ENCODE data around the gene SYT13.

The SYT13 gene

DNA sequence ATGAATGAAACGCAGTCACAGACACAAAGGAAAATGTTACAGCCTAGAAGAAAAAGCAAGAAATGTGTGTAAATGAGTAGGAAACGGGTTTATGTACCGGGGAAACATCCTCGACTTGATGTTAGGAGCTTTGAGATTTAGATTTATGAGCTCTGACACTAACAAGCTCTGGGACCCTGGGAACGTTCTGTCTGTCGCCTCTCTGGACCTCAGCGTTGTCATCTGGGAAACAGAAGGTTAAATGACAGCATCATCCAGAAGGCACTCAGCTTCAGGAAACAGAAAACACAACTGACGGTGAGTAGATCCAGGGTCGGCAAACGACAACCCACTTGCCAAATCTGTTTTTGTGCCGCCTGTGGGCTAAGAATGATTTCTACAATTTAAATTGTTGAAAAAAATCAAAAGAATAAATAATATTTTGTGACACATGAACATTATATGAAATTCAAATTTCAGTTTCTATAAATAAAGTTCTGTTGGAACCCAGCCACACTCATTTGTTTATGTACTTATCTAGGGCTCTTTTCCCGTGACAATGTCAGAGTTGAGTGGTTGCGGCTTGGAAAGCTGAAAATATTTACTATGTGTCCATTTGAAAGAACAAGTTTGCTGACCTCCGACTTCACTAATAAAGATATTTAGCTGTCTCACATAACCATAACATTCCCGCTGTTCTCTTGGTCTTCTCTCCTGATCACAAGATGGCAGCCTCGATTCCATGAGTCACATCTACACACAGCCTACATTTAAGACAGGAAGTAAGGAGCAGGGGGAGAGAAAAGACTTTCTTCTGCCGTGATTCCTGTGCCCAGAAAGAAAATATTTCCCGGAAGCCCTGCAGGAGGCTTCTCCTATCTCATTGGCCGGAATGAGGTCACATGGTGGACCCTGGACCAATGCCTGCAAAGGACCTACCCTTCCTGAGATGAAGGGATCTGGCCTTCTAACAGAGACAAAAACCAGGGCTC is 47.1 kb upstream of the SYT13 start:
- no peak overlapping the region for H3K14ac ChIP-seq (ENCODE audit: low read length in 2 of 2)
- 10% methylated on average over 12 of the region's 19 CpGs for WGBS
- no peak overlapping the region for H3K4me3 ChIP-seq (ENCODE audit: insufficient read depth in 1 of 2, low read depth in 1 of 2, low read length in 2 of 2)
- peak overlapping the region; percentile 33 for H3K9ac ChIP-seq (ENCODE audit: low read length)
- H2AFZ ChIP-seq (ENCODE audit: low read depth, low read length): no peak overlapping the region
- peak overlapping the region; percentile 73 for H4K8ac ChIP-seq (ENCODE audit: low read length)
- H2BK15ac ChIP-seq (ENCODE audit: low read depth, poor library complexity, severe bottlenecking): no peak overlapping the region
- peaks cover 17 to 53% of the 10 kb centered on the region in 2 experiments for H3K27me3 ChIP-seq (ENCODE audit: control insufficient read depth in 1 of 2, insufficient read depth in 1 of 2, low read length in 2 of 2)
- H3K4me2 ChIP-seq (ENCODE audit: low read length, poor library complexity, severe bottlenecking): no peak overlapping the region
- peak overlapping the region; percentile 34 to 89 for H3K18ac ChIP-seq (ENCODE audit: low read depth in 1 of 2, low read length in 2 of 2)
- H3K9me3 ChIP-seq (ENCODE audit: control insufficient read depth, low read length): no peaks in the 10 kb centered on the region
- H3K4ac ChIP-seq (ENCODE audit: low read depth in 1 of 2, low read length in 2 of 2): peak overlapping the region in 1 of 2 experiments; percentile 44
- H3K36me3 ChIP-seq (ENCODE audit: control insufficient read depth in 1 of 2, insufficient read depth in 2 of 2, low read depth in 1 of 2, low read length in 2 of 2): no peaks in the 10 kb centered on the region
- no peaks in the 10 kb centered on the region for H3K4me1 ChIP-seq (ENCODE audit: control insufficient read depth, insufficient read depth, low read depth, low read length)
- H3K79me1 ChIP-seq (replicated peaks; ENCODE audit: low read length, poor library complexity, severe bottlenecking): no peaks in the 10 kb centered on the region
- peak; percentile 98 for DNase-seq
- H2BK5ac ChIP-seq (ENCODE audit: low read depth, low read length, poor library complexity, severe bottlenecking): no peak overlapping the region
- H4K91ac ChIP-seq (ENCODE audit: low read length): peak overlapping the region; percentile 52
- no peak overlapping the region for H3K27ac ChIP-seq (ENCODE audit: low read length, poor library complexity, severe bottlenecking)
- peak overlapping the region; percentile 11 to 33 for H2BK12ac ChIP-seq (ENCODE audit: low read length in 2 of 2)
- H2BK120ac ChIP-seq (ENCODE audit: low read depth, low read length): no peak overlapping the region
- H2AK5ac ChIP-seq (ENCODE audit: low read length, severe bottlenecking): no peak overlapping the region
- no peak overlapping the region for H3K23ac ChIP-seq (ENCODE audit: low read length in 2 of 2)

DNA sequence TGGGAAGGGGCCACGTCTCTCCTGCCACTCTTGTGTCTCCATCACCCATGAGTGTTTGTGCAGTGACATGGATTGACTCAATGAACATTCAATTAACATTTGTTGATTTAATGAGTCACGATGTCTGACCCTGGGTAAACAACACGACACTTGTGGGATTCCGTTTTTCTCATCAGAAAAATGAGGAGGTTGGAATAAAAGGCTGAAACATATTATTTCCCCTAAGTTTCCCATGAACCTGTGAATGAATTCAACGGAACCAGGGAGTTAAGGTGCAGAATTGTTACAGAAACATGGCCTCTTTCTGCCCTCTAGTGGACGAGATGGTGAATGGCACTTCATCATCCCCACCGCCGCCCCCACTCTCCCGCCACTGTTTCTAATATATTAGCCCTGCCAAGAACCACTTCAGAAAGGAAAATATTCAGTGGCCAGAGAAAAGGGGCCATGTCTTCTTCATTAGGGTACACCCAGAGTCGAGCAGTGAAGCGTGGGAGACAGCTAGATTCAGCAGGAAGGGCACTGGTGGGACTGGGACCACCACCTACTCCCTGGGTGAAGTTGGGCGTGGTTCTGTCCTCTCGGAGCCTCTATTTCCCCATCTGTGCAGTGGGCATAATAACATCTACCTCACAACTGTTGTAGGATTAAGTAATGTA is 46.3 kb upstream of the SYT13 start:
- H3K4me3 ChIP-seq (ENCODE audit: insufficient read depth in 1 of 2, low read depth in 1 of 2, low read length in 2 of 2): no peak overlapping the region
- peak overlapping the region; percentile 40 for H2AK5ac ChIP-seq (ENCODE audit: low read length, severe bottlenecking)
- H4K8ac ChIP-seq (ENCODE audit: low read length): peak overlapping the region; percentile 85
- peak; percentile 61 for DNase-seq
- peaks cover 8% of the 10 kb centered on the region for H3K9me3 ChIP-seq (ENCODE audit: control insufficient read depth, low read length)
- H2AFZ ChIP-seq (ENCODE audit: low read depth, low read length): peak overlapping the region; percentile 32
- no peak overlapping the region for H3K9ac ChIP-seq (ENCODE audit: low read length)
- H3K36me3 ChIP-seq (ENCODE audit: control insufficient read depth in 1 of 2, insufficient read depth in 2 of 2, low read depth in 1 of 2, low read length in 2 of 2): no peaks in the 10 kb centered on the region
- H3K27me3 ChIP-seq (ENCODE audit: control insufficient read depth in 1 of 2, insufficient read depth in 1 of 2, low read length in 2 of 2): peaks cover 25 to 55% of the 10 kb centered on the region in 2 experiments
- H3K23ac ChIP-seq (ENCODE audit: low read length in 2 of 2): no peak overlapping the region
- no peak overlapping the region for H2BK5ac ChIP-seq (ENCODE audit: low read depth, low read length, poor library complexity, severe bottlenecking)
- peak overlapping the region; percentile 58 for H2BK15ac ChIP-seq (ENCODE audit: low read depth, poor library complexity, severe bottlenecking)
- H2BK120ac ChIP-seq (ENCODE audit: low read depth, low read length): no peak overlapping the region
- peak overlapping the region in 1 of 2 experiments; percentile 79 for H2BK12ac ChIP-seq (ENCODE audit: low read length in 2 of 2)
- no peaks in the 10 kb centered on the region for H3K79me1 ChIP-seq (replicated peaks; ENCODE audit: low read length, poor library complexity, severe bottlenecking)
- no peaks in the 10 kb centered on the region for H3K4me1 ChIP-seq (ENCODE audit: control insufficient read depth, insufficient read depth, low read depth, low read length)
- no peak overlapping the region for H3K14ac ChIP-seq (ENCODE audit: low read length in 2 of 2)
- H3K27ac ChIP-seq (ENCODE audit: low read length, poor library complexity, severe bottlenecking): no peak overlapping the region
- peak overlapping the region; percentile 62 for H4K91ac ChIP-seq (ENCODE audit: low read length)
- peak overlapping the region; percentile 81 to 89 for H3K18ac ChIP-seq (ENCODE audit: low read depth in 1 of 2, low read length in 2 of 2)
- peak overlapping the region in 1 of 2 experiments; percentile 66 for H3K4ac ChIP-seq (ENCODE audit: low read depth in 1 of 2, low read length in 2 of 2)
- H3K4me2 ChIP-seq (ENCODE audit: low read length, poor library complexity, severe bottlenecking): no peak overlapping the region
- 5% methylated on average over 10 of the region's 13 CpGs for WGBS

DNA sequence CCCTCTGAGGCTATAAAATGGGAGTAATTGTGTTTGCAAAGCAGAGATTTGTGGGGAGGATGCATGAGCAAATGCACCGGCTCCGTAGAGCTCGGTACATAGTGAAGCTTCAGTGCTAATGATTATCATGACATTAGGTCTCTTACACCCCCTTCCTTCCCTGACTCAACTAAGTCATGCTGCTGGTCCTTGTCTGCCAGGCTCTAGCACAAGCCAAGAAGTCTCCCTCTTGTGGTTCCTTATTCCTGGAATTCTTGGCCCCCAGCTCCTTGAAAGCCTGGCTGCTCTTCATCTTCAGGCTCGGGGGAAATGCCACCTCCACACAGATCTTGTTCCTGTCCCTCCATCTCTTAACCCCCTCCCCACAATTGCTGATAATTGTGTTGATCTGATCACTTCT is 45.7 kb upstream of the SYT13 start:
- H2AFZ ChIP-seq (ENCODE audit: low read depth, low read length): no peak overlapping the region
- WGBS: 56% methylated on average over 4 of the region's 4 CpGs

DNA sequence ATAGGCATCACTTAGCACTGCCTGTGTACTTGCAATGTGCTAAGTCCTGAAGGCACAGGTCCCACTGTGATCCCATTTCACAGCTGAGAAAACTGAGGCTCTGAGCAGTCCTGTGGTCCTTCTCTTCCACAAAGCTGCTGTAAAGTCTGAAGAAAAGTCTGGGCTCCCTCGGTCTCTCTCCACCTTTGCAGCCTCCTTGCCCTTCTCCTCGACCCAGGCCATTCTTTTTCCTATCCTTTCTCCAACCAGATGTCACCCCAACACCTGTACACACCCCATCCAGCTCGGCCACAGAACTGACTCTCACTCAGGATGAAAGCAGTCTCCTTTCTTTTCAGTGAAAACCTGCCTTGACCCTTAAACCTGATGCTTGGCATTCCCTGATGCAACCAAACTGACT is 42.6 kb upstream of the SYT13 start:
- Histone ChIP-seq H2AFZ (ENCODE audit: low read depth, low read length) (no peak overlapping the region), H3K27ac (ENCODE audit: low read length, poor library complexity, severe bottlenecking) (no peak overlapping the region), H3K9ac (ENCODE audit: low read length) (no peak overlapping the region), H2AK5ac (ENCODE audit: low read length, severe bottlenecking) (no peak overlapping the region), H4K91ac (ENCODE audit: low read length) (no peak overlapping the region), H3K4ac (ENCODE audit: low read depth in 1 of 2, low read length in 2 of 2) (no peak overlapping the region), H3K4me3 (ENCODE audit: insufficient read depth in 1 of 2, low read depth in 1 of 2, low read length in 2 of 2) (no peak overlapping the region), H3K4me1 (ENCODE audit: control insufficient read depth, insufficient read depth, low read depth, low read length) (no peaks in the 10 kb centered on the region), H2BK120ac (ENCODE audit: low read depth, low read length) (no peak overlapping the region), H3K23ac (ENCODE audit: low read length in 2 of 2) (no peak overlapping the region), H2BK15ac (ENCODE audit: low read depth, poor library complexity, severe bottlenecking) (no peak overlapping the region), H3K36me3 (ENCODE audit: control insufficient read depth in 1 of 2, insufficient read depth in 2 of 2, low read depth in 1 of 2, low read length in 2 of 2) (no peaks in the 10 kb centered on the region), H3K27me3 (ENCODE audit: control insufficient read depth in 1 of 2, insufficient read depth in 1 of 2, low read length in 2 of 2) (peaks cover 39 to 79% of the 10 kb centered on the region in 2 experiments), H2BK12ac (ENCODE audit: low read length in 2 of 2) (no peak overlapping the region), H3K4me2 (ENCODE audit: low read length, poor library complexity, severe bottlenecking) (no peak overlapping the region), H2BK5ac (ENCODE audit: low read depth, low read length, poor library complexity, severe bottlenecking) (no peak overlapping the region), H4K8ac (ENCODE audit: low read length) (no peak overlapping the region), H3K14ac (ENCODE audit: low read length in 2 of 2) (no peak overlapping the region), H3K18ac (ENCODE audit: low read depth in 1 of 2, low read length in 2 of 2) (no peak overlapping the region), H3K79me1 (replicated peaks; ENCODE audit: low read length, poor library complexity, severe bottlenecking) (no peaks in the 10 kb centered on the region), H3K9me3 (ENCODE audit: control insufficient read depth, low read length) (peaks cover 20% of the 10 kb centered on the region)
- WGBS: 59% methylated on average over 3 of the region's 3 CpGs
- no peak for DNase-seq

More for the DNA sequence above, 45.7 kb upstream of the SYT13 start:
- H2BK12ac ChIP-seq (ENCODE audit: low read length in 2 of 2): no peak overlapping the region
- H2AK5ac ChIP-seq (ENCODE audit: low read length, severe bottlenecking): no peak overlapping the region
- no peak overlapping the region for H3K23ac ChIP-seq (ENCODE audit: low read length in 2 of 2)
- H3K4me3 ChIP-seq (ENCODE audit: insufficient read depth in 1 of 2, low read depth in 1 of 2, low read length in 2 of 2): no peak overlapping the region
- no peak overlapping the region for H3K18ac ChIP-seq (ENCODE audit: low read depth in 1 of 2, low read length in 2 of 2)
- H2BK15ac ChIP-seq (ENCODE audit: low read depth, poor library complexity, severe bottlenecking): no peak overlapping the region
- peaks cover 14% of the 10 kb centered on the region for H3K9me3 ChIP-seq (ENCODE audit: control insufficient read depth, low read length)
- H2BK5ac ChIP-seq (ENCODE audit: low read depth, low read length, poor library complexity, severe bottlenecking): no peak overlapping the region
- H3K36me3 ChIP-seq (ENCODE audit: control insufficient read depth in 1 of 2, insufficient read depth in 2 of 2, low read depth in 1 of 2, low read length in 2 of 2): no peaks in the 10 kb centered on the region
- no peaks in the 10 kb centered on the region for H3K4me1 ChIP-seq (ENCODE audit: control insufficient read depth, insufficient read depth, low read depth, low read length)
- peaks cover 25 to 55% of the 10 kb centered on the region in 2 experiments for H3K27me3 ChIP-seq (ENCODE audit: control insufficient read depth in 1 of 2, insufficient read depth in 1 of 2, low read length in 2 of 2)
- no peak overlapping the region for H3K4ac ChIP-seq (ENCODE audit: low read depth in 1 of 2, low read length in 2 of 2)
- H4K91ac ChIP-seq (ENCODE audit: low read length): no peak overlapping the region
- no peak overlapping the region for H3K27ac ChIP-seq (ENCODE audit: low read length, poor library complexity, severe bottlenecking)
- H3K4me2 ChIP-seq (ENCODE audit: low read length, poor library complexity, severe bottlenecking): no peak overlapping the region
- no peak overlapping the region for H2BK120ac ChIP-seq (ENCODE audit: low read depth, low read length)
- H3K9ac ChIP-seq (ENCODE audit: low read length): no peak overlapping the region
- no peaks in the 10 kb centered on the region for H3K79me1 ChIP-seq (replicated peaks; ENCODE audit: low read length, poor library complexity, severe bottlenecking)
- DNase-seq: no peak
- H4K8ac ChIP-seq (ENCODE audit: low read length): no peak overlapping the region
- H3K14ac ChIP-seq (ENCODE audit: low read length in 2 of 2): no peak overlapping the region

Data from mesenchymal stem cell (in vitro differentiated cells and primary cell).